ENCODE measurements around the gene ECHDC3. TPM values are rescaled to one million over a fixed set of nuclear protein-coding genes. Genes with fewer than 3 reads are reported as not detected.

ECHDC3 gene
- total and polyA plus RNA-seq, 2 of the 13 experiments (the other 11 are each of a cell fraction or from before 2014, with no cell fraction given): not detected

DNA sequence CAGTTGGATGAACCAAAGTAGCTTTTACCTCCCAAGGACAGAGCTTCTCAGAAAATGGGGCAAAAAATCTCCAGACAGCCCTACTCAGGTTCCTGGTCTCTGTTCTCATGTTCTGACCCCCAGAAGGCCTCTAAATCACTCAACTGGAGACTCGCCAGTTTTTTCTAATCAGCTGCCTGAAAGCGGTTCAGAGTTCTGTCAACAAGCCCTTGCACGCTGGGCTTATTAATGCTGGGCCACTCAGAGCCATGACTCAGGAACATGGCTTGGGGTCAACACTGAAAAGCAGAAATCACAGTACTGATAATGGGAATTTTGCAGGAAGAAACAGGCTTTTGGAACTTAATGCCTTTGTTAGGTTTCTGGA is 15.3 kb downstream of the ECHDC3 start (continued):
- TF ChIP-seq, protein P1, sequence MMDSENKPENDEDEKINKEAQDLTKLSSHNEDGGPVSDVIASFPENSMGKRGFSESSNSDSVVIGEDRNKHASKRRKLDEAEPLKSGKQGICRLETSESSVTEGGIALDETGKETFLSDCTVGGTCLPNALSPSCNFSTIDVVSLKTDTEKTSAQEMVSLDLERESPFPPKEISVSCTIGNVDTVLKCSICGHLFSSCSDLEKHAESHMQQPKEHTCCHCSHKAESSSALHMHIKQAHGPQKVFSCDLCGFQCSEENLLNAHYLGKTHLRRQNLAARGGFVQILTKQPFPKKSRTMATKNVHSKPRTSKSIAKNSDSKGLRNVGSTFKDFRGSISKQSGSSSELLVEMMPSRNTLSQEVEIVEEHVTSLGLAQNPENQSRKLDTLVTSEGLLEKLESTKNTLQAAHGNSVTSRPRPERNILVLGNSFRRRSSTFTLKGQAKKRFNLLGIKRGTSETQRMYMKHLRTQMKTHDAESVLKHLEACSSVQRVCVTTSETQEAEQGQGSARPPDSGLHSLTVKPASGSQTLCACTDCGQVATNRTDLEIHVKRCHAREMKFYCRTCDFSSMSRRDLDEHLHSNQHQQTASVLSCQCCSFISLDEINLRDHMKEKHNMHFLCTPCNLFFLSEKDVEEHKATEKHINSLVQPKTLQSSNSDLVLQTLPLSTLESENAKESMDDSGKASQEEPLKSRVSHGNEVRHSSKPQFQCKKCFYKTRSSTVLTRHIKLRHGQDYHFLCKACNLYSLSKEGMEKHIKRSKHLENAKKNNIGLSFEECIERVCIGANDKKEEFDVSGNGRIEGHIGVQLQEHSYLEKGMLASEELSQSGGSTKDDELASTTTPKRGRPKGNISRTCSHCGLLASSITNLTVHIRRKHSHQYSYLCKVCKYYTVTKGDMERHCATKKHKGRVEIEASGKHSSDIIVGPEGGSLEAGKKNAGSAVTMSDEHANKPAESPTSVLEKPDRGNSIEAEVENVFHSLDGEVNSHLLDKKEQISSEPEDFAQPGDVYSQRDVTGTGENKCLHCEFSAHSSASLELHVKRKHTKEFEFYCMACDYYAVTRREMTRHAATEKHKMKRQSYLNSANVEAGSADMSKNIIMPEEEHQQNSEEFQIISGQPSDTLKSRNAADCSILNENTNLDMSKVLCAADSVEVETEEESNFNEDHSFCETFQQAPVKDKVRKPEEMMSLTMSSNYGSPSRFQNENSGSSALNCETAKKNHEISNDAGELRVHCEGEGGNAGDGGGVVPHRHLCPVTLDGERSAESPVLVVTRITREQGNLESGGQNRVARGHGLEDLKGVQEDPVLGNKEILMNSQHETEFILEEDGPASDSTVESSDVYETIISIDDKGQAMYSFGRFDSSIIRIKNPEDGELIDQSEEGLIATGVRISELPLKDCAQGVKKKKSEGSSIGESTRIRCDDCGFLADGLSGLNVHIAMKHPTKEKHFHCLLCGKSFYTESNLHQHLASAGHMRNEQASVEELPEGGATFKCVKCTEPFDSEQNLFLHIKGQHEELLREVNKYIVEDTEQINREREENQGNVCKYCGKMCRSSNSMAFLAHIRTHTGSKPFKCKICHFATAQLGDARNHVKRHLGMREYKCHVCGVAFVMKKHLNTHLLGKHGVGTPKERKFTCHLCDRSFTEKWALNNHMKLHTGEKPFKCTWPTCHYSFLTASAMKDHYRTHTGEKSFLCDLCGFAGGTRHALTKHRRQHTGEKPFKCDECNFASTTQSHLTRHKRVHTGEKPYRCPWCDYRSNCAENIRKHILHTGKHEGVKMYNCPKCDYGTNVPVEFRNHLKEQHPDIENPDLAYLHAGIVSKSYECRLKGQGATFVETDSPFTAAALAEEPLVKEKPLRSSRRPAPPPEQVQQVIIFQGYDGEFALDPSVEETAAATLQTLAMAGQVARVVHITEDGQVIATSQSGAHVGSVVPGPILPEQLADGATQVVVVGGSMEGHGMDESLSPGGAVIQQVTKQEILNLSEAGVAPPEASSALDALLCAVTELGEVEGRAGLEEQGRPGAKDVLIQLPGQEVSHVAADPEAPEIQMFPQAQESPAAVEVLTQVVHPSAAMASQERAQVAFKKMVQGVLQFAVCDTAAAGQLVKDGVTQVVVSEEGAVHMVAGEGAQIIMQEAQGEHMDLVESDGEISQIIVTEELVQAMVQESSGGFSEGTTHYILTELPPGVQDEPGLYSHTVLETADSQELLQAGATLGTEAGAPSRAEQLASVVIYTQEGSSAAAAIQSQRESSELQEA (CRISPR knock-in tag; IDR thresholded peaks at IDR 0.05; ENCODE audit: not compliant biosample characterization): no peak
- TF ChIP-seq ARNT2 (CRISPR knock-in tag; IDR thresholded peaks at IDR 0.05; ENCODE audit: low read depth): no peak
- TF ChIP-seq, protein P2, sequence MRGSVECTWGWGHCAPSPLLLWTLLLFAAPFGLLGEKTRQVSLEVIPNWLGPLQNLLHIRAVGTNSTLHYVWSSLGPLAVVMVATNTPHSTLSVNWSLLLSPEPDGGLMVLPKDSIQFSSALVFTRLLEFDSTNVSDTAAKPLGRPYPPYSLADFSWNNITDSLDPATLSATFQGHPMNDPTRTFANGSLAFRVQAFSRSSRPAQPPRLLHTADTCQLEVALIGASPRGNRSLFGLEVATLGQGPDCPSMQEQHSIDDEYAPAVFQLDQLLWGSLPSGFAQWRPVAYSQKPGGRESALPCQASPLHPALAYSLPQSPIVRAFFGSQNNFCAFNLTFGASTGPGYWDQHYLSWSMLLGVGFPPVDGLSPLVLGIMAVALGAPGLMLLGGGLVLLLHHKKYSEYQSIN (CRISPR knock-in tag; IDR thresholded peaks at IDR 0.05; ENCODE audit: borderline replicate concordance): no peak
- TF ChIP-seq CENPX (CRISPR knock-in tag; IDR thresholded peaks at IDR 0.05): no peak
- TF ChIP-seq, protein P3, sequence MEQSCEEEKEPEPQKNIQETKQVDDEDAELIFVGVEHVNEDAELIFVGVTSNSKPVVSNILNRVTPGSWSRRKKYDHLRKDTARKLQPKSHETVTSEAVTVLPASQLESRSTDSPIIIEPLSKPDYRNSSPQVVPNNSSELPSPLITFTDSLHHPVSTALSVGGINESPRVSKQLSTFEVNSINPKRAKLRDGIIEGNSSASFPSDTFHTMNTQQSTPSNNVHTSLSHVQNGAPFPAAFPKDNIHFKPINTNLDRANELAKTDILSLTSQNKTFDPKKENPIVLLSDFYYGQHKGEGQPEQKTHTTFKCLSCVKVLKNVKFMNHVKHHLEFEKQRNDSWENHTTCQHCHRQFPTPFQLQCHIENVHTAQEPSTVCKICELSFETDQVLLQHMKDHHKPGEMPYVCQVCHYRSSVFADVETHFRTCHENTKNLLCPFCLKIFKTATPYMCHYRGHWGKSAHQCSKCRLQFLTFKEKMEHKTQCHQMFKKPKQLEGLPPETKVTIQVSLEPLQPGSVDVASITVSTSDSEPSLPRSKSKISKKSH (CRISPR knock-in tag; IDR thresholded peaks at IDR 0.05; ENCODE audit: borderline replicate concordance): no peak
- TF ChIP-seq, protein P4, sequence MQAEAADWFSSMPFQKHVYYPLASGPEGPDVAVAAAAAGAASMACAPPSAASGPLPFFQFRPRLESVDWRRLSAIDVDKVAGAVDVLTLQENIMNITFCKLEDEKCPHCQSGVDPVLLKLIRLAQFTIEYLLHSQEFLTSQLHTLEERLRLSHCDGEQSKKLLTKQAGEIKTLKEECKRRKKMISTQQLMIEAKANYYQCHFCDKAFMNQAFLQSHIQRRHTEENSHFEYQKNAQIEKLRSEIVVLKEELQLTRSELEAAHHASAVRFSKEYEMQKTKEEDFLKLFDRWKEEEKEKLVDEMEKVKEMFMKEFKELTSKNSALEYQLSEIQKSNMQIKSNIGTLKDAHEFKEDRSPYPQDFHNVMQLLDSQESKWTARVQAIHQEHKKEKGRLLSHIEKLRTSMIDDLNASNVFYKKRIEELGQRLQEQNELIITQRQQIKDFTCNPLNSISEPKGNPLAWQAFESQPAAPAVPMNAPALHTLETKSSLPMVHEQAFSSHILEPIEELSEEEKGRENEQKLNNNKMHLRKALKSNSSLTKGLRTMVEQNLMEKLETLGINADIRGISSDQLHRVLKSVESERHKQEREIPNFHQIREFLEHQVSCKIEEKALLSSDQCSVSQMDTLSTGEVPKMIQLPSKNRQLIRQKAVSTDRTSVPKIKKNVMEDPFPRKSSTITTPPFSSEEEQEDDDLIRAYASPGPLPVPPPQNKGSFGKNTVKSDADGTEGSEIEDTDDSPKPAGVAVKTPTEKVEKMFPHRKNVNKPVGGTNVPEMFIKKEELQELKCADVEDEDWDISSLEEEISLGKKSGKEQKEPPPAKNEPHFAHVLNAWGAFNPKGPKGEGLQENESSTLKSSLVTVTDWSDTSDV (CRISPR knock-in tag; IDR thresholded peaks at IDR 0.05): no peak
- TF ChIP-seq, protein P5, sequence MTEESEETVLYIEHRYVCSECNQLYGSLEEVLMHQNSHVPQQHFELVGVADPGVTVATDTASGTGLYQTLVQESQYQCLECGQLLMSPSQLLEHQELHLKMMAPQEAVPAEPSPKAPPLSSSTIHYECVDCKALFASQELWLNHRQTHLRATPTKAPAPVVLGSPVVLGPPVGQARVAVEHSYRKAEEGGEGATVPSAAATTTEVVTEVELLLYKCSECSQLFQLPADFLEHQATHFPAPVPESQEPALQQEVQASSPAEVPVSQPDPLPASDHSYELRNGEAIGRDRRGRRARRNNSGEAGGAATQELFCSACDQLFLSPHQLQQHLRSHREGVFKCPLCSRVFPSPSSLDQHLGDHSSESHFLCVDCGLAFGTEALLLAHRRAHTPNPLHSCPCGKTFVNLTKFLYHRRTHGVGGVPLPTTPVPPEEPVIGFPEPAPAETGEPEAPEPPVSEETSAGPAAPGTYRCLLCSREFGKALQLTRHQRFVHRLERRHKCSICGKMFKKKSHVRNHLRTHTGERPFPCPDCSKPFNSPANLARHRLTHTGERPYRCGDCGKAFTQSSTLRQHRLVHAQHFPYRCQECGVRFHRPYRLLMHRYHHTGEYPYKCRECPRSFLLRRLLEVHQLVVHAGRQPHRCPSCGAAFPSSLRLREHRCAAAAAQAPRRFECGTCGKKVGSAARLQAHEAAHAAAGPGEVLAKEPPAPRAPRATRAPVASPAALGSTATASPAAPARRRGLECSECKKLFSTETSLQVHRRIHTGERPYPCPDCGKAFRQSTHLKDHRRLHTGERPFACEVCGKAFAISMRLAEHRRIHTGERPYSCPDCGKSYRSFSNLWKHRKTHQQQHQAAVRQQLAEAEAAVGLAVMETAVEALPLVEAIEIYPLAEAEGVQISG (CRISPR knock-in tag; IDR thresholded peaks at IDR 0.05): 0 out of 2 replicates have a peak, but pooled peaks have one; percentile 18
- no peak for TF ChIP-seq ZNF234 (CRISPR knock-in tag; conservative IDR thresholded peaks at IDR 0.05)
- no peak for TF ChIP-seq ZNF451 (CRISPR knock-in tag; IDR thresholded peaks at IDR 0.05)
- TF ChIP-seq ZNF136 (CRISPR knock-in tag; IDR thresholded peaks at IDR 0.05; ENCODE audit: low read depth): 0 out of 2 replicates have a peak, but pooled peaks have one; percentile 68
- TF ChIP-seq FLYWCH1 (CRISPR knock-in tag; IDR thresholded peaks at IDR 0.05): no peak
- TF ChIP-seq SRF (IDR thresholded peaks at IDR 0.05; ENCODE audit: low read depth, low read length): no peak
- TF ChIP-seq HOXA7 (CRISPR knock-in tag; IDR thresholded peaks at IDR 0.05): no peak

Measured in HepG2 (cell line).